Prostate gland (tissue), 2 donors: Measurements from ENCODE around the gene GSC. TPM values are rescaled to one million over a fixed set of nuclear protein-coding genes. Genes with fewer than 3 reads are reported as not detected.
"Not testable (repeated sequence)": the region's sequence is repeated elsewhere in the genome, so short reads cannot be mapped to it uniquely, and the experiment has no call there.

Experiments used
- DNase-seq: peaks from one replicate; pipeline ENCODE4 v3.0.0-alpha.2; 2019; ENCODE audit warnings: low spot score
- H3K27ac ChIP-seq, 2 donors: fragments of 200-600 bp; sonication (generic); 2 replicates each; pipeline ENCODE4 v1.5.1; 2017 to 2019
- H3K27me3 ChIP-seq: fragments of 200-600 bp; sonication (generic); replicated peaks from 2 replicates; pipeline ENCODE4 v1.5.1; 2019; ENCODE audit not compliant: insufficient read depth
- H3K36me3 ChIP-seq, 2 donors: fragments of 200-600 bp; sonication (generic); 1 replicate in 1 of 2; 2 replicates in 1 of 2; pipeline versions ENCODE4 v1.5.1 to v1.8.1; 2017 to 2019
- H3K4me1 ChIP-seq: fragments of 200-600 bp; sonication (generic); replicated peaks from 2 replicates; pipeline ENCODE4 v1.5.1; 2019
- H3K4me3 ChIP-seq, 2 donors: fragments of 200-600 bp; sonication (generic); 2 replicates each; pipeline ENCODE4 v1.5.1; 2017 to 2019
- H3K9me3 ChIP-seq: fragments of 200-600 bp; sonication (generic); 2 replicates; pipeline ENCODE4 v1.5.1; 2017
- POLR2A ChIP-seq: fragments of 450-650 bp; IDR thresholded peaks from one replicate; pipeline ENCODE4 v1.6.1; 2016; ENCODE audit warnings: antibody characterized with exemption, mild to moderate bottlenecking
- POLR2AphosphoS5 ChIP-seq: sonication (generic); formaldehyde crosslinking; IDR thresholded peaks from one replicate; pipeline ENCODE4 v1.6.1; 2017; ENCODE audit warnings: antibody characterized with exemption
- WGBS: methylation state at CpG from one replicate; pipeline ENCODE4 v1.1.5; 2018; 5-methylcytosine and 5-hydroxymethylcytosine counted together
- intact Hi-C: fragments of 100-400 bp; cut with DNase I; formaldehyde crosslinking; loops from one replicate; pipeline ENCODE4 v1.14.2; 2022
- total RNA-seq, 2 donors: library from RNA; depleted of rRNA; stranded (reverse); fragments of >200 nt; gene quantifications; one replicate each; pipeline ENCODE4 v1.1.0, GENCODE V29; 2016
- TF ChIP-seq, protein P1 (sequence below), 4 experiments: fragments of 200-600 bp in 2 of 4; fragments of 450-650 bp in 2 of 4; sonication (generic) in 2 of 4; IDR thresholded peaks; 1 replicate in 3 of 4; 2 replicates in 1 of 4; pipeline ENCODE4 v1.5.1; 2016 to 2019; ENCODE audit warnings: antibody characterized with exemption in 4 of 4, mild to moderate bottlenecking in 2 of 4, moderate library complexity in 2 of 4

GSC gene
- total RNA-seq = 1 to 10 TPM; 2.7 to 3.6 TPM

DNA sequence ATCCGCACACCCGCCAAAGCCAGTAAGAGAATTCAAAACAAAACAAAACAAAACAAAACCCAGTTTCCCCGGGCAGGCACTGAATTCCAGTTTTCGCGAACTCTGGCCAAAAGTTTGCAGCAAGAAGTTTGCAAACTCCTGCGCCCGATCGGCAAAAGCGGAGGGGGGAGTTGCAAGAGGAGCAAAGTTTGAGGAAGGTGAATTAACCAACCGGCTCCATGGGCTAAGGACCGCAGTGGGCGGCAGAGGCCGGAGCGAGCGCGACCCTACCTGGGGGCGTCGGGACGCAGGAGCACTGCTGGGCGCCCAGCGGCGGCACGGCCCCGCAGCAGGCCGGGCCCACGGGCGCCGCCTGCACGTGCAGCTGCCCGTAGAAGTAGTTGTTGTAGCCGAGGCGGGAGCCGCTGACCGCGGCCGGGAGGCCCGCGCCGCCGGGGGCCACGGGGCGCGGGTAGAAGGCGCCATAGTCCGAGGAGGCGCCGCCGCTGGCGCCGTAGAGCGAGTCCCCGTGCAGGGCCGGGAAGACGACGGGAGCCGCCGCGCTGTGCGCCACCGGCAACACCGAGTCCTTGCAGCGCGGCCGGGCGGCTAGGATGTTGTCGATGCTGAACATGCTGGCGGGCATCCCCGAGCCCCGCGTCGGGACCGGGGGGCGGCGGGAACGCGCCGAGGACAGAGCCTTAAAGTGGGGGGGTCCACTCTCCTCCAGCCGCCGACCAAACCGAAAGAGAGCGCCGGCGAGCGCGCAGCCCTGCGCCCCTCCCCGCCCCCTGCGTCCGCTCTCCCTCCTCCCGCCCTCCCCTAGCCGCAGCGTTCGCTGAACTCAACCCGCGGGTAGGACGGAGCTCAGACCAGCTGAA lies at the start of gene GSC:
Gene GSC (minus strand): TSS at position 723 of the 860 bp plus-strand sequence. CDS start 98 bp downstream, at position 625.
- peak; percentile 42 for DNase-seq
- intact Hi-C loops = no loop called here
- TF ChIP-seq POLR2AphosphoS5 (peak; percentile 32), POLR2A (no peak)
- no peaks in the 10 kb centered on the region for H3K36me3 ChIP-seq
- H3K9me3 ChIP-seq = no peaks in the 10 kb centered on the region
- H3K4me3 ChIP-seq = peak within 1 kb of the TSS; percentile 44 to 46
- H3K27ac ChIP-seq = peak within 1 kb of the TSS; percentile 10 to 36
- H3K27me3 ChIP-seq = peaks cover 39% of the 10 kb centered on the region
- H3K4me1 ChIP-seq = no peaks in the 10 kb centered on the region
- WGBS = under 1% methylated on average over 67 of the region's 96 CpGs

DNA sequence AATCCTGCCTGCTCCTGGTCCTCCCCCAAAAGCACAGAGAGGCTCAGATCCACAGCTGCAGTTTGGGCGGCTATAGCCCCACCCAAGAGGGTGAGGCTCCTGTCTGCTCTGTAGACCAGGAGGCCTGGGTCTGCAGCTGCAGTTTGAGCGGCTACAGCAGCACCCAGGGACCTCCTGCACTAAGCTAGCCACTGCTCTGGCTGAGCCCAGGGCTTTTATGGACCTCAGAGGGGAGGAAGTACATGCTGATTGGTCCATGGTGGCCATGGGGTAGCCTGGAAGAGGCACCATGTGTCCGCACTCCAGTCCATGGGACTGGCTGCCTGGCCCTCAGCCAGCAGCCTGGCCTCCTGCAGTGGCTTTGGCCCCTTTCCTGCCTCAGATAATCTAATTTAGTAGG lies 49.6 kb upstream of the GSC start:
- H3K4me1 ChIP-seq = no peaks in the 10 kb centered on the region
- H3K9me3 ChIP-seq = no peaks in the 10 kb centered on the region
- no peak overlapping the region for H3K27ac ChIP-seq
- TF ChIP-seq POLR2A (no peak), POLR2AphosphoS5 (no peak)
- TF ChIP-seq, protein P1, sequence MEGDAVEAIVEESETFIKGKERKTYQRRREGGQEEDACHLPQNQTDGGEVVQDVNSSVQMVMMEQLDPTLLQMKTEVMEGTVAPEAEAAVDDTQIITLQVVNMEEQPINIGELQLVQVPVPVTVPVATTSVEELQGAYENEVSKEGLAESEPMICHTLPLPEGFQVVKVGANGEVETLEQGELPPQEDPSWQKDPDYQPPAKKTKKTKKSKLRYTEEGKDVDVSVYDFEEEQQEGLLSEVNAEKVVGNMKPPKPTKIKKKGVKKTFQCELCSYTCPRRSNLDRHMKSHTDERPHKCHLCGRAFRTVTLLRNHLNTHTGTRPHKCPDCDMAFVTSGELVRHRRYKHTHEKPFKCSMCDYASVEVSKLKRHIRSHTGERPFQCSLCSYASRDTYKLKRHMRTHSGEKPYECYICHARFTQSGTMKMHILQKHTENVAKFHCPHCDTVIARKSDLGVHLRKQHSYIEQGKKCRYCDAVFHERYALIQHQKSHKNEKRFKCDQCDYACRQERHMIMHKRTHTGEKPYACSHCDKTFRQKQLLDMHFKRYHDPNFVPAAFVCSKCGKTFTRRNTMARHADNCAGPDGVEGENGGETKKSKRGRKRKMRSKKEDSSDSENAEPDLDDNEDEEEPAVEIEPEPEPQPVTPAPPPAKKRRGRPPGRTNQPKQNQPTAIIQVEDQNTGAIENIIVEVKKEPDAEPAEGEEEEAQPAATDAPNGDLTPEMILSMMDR (IDR thresholded peaks at IDR 0.05) = no peak
- 67% methylated on average over 3 of the region's 3 CpGs for WGBS
- DNase-seq = no peak
- no peaks in the 10 kb centered on the region for H3K27me3 ChIP-seq
- H3K4me3 ChIP-seq = no peak overlapping the region
- intact Hi-C loops = no loop called here
- no peaks in the 10 kb centered on the region for H3K36me3 ChIP-seq

DNA sequence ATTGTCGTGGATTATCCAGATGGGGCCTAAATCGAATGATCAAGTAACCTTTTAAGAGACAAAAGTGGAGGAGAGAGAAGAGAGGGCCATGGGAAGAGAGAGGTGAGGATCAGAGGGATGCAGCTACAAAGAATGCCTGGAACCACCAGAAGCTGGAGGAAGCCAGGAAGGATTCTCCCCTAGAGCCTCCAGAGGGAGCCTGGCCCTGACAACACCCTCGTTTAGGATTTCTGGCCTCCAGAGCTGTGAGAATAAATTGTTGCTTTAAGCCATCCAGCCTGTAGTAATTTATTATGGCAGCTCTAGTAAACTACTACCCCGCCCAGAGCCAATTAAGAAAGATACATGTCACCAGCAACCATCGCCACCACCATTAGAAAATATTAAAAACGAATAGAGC lies 46.2 kb upstream of the GSC start:
- Histone ChIP-seq H3K36me3 (no peaks in the 10 kb centered on the region), H3K27me3 (no peaks in the 10 kb centered on the region), H3K9me3 (no peaks in the 10 kb centered on the region), H3K4me3 (no peak overlapping the region), H3K4me1 (no peaks in the 10 kb centered on the region), H3K27ac (no peak overlapping the region)
- WGBS = 20% methylated on average over 6 of the region's 6 CpGs
- DNase-seq = no peak
- intact Hi-C loops = no loop called here
- no peak for TF ChIP-seq POLR2AphosphoS5
- TF ChIP-seq, protein P1 (IDR thresholded peaks at IDR 0.05) = no peak
- no peak for TF ChIP-seq POLR2A

DNA sequence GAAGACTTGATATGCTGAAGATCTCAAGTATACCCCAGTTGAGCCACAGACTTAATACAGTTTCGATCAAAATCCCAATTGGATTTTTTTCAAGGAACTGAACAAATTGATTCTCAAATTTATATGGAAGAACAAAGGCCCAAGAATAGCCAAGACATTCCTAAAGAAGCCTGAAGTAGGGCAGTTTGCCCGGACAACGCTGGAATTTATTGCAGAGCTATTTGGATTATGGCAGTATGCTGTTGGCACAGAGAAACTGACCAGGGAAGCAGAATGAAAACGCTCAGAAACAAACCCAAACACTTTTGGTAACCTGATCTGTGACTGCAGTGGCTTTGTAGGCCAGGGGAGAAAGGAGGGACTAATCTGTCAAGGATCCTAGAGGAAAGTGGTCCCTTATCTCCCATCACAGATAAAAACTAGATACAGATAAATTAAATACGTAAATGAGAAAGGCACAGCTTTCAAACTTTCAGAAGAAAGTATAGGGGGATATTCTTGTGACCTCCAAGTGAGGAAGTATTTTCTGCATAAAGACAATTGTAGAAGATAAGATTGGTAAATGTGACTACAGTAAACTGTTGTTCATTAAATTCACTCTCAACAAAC lies 35.9 kb upstream of the GSC start:
- H3K4me3 ChIP-seq = no peak overlapping the region
- TF ChIP-seq, protein P1 (IDR thresholded peaks at IDR 0.05) = no peak
- no peak for TF ChIP-seq POLR2A
- peak; percentile 72 for TF ChIP-seq POLR2AphosphoS5
- intact Hi-C loops = no loop called here
- no peak overlapping the region for H3K27ac ChIP-seq
- no peaks in the 10 kb centered on the region for H3K27me3 ChIP-seq
- peaks cover 3% of the 10 kb centered on the region for H3K4me1 ChIP-seq
- DNase-seq = peak; percentile 76
- H3K36me3 ChIP-seq = no peaks in the 10 kb centered on the region
- no peaks in the 10 kb centered on the region for H3K9me3 ChIP-seq
- 7% methylated on average over 5 of the region's 5 CpGs for WGBS

DNA sequence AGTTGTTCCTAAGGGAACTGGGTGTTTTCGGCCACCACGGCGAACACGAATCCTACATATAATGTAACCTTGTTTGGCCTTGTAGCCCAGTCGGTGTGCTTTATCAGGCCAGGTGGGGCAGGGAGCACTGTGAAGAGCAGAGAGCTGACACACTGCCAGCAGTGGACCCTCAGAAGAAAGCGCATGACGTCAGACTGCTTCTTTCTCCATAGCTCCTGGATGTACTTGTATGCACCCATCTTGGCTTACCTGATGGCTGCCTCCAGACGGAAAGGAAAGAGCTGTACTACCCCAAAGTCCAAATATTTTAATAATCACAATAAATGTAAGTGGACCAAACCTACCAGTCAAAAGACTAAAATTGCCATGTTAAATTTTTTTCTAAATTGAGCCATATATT lies 31.3 kb upstream of the GSC start:
- Histone ChIP-seq H3K4me1 (peaks cover 3% of the 10 kb centered on the region), H3K27me3 (no peaks in the 10 kb centered on the region), H3K27ac (no peak overlapping the region), H3K36me3 (no peaks in the 10 kb centered on the region), H3K9me3 (no peaks in the 10 kb centered on the region), H3K4me3 (no peak overlapping the region)
- TF ChIP-seq POLR2AphosphoS5 (no peak), POLR2A (no peak)
- TF ChIP-seq, protein P1 (IDR thresholded peaks at IDR 0.05) = no peak
- 90% methylated on average over 8 of the region's 8 CpGs for WGBS
- no peak for DNase-seq
- intact Hi-C loops = no loop called here

DNA sequence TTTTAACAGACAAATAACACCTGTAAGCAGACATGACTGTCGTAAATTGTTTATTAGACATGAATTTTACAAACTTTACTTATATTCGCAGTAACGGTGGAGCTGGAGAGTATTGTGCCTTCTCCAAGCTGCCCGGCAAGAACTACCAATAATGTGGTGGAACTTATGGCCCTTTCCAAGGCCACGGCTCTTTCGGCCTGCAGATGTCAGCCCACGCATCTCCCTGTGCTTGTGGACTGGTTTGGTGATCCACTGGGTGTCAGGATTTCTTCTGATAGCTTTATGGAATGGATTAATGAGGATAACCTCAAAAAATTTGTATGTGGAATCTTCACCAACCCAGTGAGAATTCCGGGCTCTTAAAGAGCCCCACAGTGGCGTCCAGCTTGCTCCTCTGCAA lies 30.9 kb upstream of the GSC start:
- intact Hi-C loops, H3K4me3 ChIP-seq: not testable (repeated sequence)

More for the DNA sequence above, 30.9 kb upstream of the GSC start:
- not testable (repeated sequence) for DNase-seq, H3K9me3 ChIP-seq, H3K4me1 ChIP-seq, H3K27me3 ChIP-seq, H3K27ac ChIP-seq, H3K36me3 ChIP-seq
- WGBS = 64% methylated on average over 9 of the region's 9 CpGs
